A549 (cell line): ENCODE measurements around the gene ZCCHC10. TPM values are rescaled to one million over a fixed set of nuclear protein-coding genes. Genes with fewer than 3 reads are reported as not detected.
"Not testable (repeated sequence)": the region's sequence is repeated elsewhere in the genome, so short reads cannot be mapped to it uniquely, and the experiment has no call there.

Experiments
- ATAC-seq, 2 experiments: fragments of 200-7000 bp in 1 of 2; fragments of >200 bp in 1 of 2; cut with Nextera tagmentation in 1 of 2; cut with Tn5 transposase in 1 of 2; 3 replicates each; pipeline versions ENCODE4 v1.8.0 to v1.9.1; 2018 to 2020; ENCODE audit warnings: mild to moderate bottlenecking in 1 of 2, moderate library complexity in 1 of 2
- CTCF ChIA-PET: fragments of 300-600 bp; sonication (Branson Sonifier 250); formaldehyde crosslinking; extraction: SDS; loops from one replicate; lab custom pipeline; 2021; ENCODE audit warnings: antibody characterized with exemption, inconsistent platforms; lab: Yijun Ruan, JAX
- POLR2A ChIA-PET: fragments of 350-600 bp; formaldehyde crosslinking; extraction: SDS; loops from one replicate; lab custom pipeline; 2021; ENCODE audit warnings: antibody characterized with exemption, inconsistent platforms; lab: Yijun Ruan, JAX
- DNase-seq, 2 experiments: peaks; one replicate each; pipeline versions ENCODE4 v3.0.0 to v3.0.0-alpha.2; 2011 to 2016; ENCODE audit warnings: low read depth in 1 of 2, low spot score in 1 of 2
- FAIRE-seq: peaks from 2 replicates; lab custom pipeline; 2011; peaks lifted over from hg19 to GRCh38; lab: Jason Lieb, UNC
- H3K27ac ChIP-seq, 2 experiments: fragments of >200 bp; sonication (Bioruptor Twin); formaldehyde crosslinking; 3 replicates each; pipeline ENCODE4 v1.5.1; 2016 to 2017
- H3K4me1 ChIP-seq: fragments of >200 bp; sonication (Bioruptor Twin); formaldehyde crosslinking; 3 replicates; pipeline ENCODE4 v1.6.1; 2016
- H3K4me2 ChIP-seq: fragments of >200 bp; sonication (Bioruptor Twin); formaldehyde crosslinking; 3 replicates; pipeline ENCODE4 v1.6.1; 2016
- H3K4me3 ChIP-seq: fragments of >200 bp; sonication (Bioruptor Twin); formaldehyde crosslinking; 3 replicates; pipeline ENCODE4 v1.5.1; 2016
- H3K9me3 ChIP-seq: fragments of >200 bp; sonication (Bioruptor Twin); formaldehyde crosslinking; 3 replicates; pipeline ENCODE4 v1.6.1; 2016
- CBX2 ChIP-seq: fragments of 200-600 bp; sonication (generic); IDR thresholded peaks from 2 replicates; pipeline ENCODE4 v1.6.1; 2016; ENCODE audit warnings: low read depth, mild to moderate bottlenecking, borderline replicate concordance
- EP300 ChIP-seq, 2 experiments: fragments of >200 bp; sonication (Bioruptor Twin); formaldehyde crosslinking; IDR thresholded peaks; 2 replicates in 1 of 2; 3 replicates in 1 of 2; pipeline ENCODE4 v1.6.1; 2016 to 2017
- ESRRA ChIP-seq: fragments of 150-350 bp; IDR thresholded peaks from 2 replicates; pipeline ENCODE4 v1.6.1; 2014; ENCODE audit warnings: mild to moderate bottlenecking, low read length, borderline replicate concordance
- FOSB ChIP-seq: fragments of 250-450 bp; sonication (Bioruptor Pico); IDR thresholded peaks from 2 replicates; pipeline ENCODE4 v1.5.0; 2020; ENCODE audit warnings: mild to moderate bottlenecking, moderate library complexity
- FOSL2 ChIP-seq, 2 experiments: fragments of 450-650 bp in 1 of 2; fragments of >200 bp in 1 of 2; sonication (Bioruptor Twin) in 1 of 2; formaldehyde crosslinking; IDR thresholded peaks; 2 replicates each; pipeline versions ENCODE4 v1.5.0 to v1.6.1; 2016 to 2020; ENCODE audit warnings: mild to moderate bottlenecking in 1 of 2, moderate library complexity in 1 of 2
- HDAC2 ChIP-seq: fragments of 200-600 bp; sonication (generic); IDR thresholded peaks from 2 replicates; pipeline ENCODE4 v1.6.1; 2016
- HOXA7 ChIP-seq: fragments of 250-450 bp; sonication (Bioruptor Pico); IDR thresholded peaks from 2 replicates; pipeline ENCODE4 v1.5.0; 2020; ENCODE audit warnings: mild to moderate bottlenecking, moderate library complexity
- HOXB13 ChIP-seq: fragments of 250-450 bp; sonication (Bioruptor Pico); IDR thresholded peaks from 2 replicates; pipeline ENCODE4 v1.5.0; 2020; ENCODE audit warnings: low read depth, mild to moderate bottlenecking, moderate library complexity
- JUN ChIP-seq, 2 experiments: fragments of >200 bp; sonication (Bioruptor Twin); formaldehyde crosslinking; IDR thresholded peaks; 2 replicates in 1 of 2; 3 replicates in 1 of 2; pipeline ENCODE4 v1.6.1; 2016 to 2017
- JUNB ChIP-seq: fragments of >200 bp; sonication (Bioruptor Twin); formaldehyde crosslinking; IDR thresholded peaks from 2 replicates; pipeline ENCODE4 v1.6.1; 2016
- MYC ChIP-seq: IDR thresholded peaks from 2 replicates; pipeline ENCODE4 v1.6.1; 2012; ENCODE audit warnings: mild to moderate bottlenecking, inconsistent platforms, low read length, improper control_type of control experiment, borderline replicate concordance
- NPAS2 ChIP-seq: fragments of 250-450 bp; sonication (Bioruptor Pico); IDR thresholded peaks from 2 replicates; pipeline ENCODE4 v1.8.0; 2022; ENCODE audit warnings: mild to moderate bottlenecking, moderate library complexity, borderline replicate concordance
- NR3C1 ChIP-seq: fragments of >200 bp; sonication (Bioruptor Twin); formaldehyde crosslinking; IDR thresholded peaks from 3 replicates; pipeline ENCODE4 v1.6.1; 2017
- RNF2 ChIP-seq: fragments of 200-600 bp; sonication (generic); IDR thresholded peaks from 2 replicates; pipeline ENCODE4 v1.6.1; 2016; ENCODE audit warnings: low read depth, mild to moderate bottlenecking, antibody characterized with exemption, moderate library complexity, borderline replicate concordance
- TP53 ChIP-seq: fragments of 250-450 bp; sonication (Bioruptor Pico); IDR thresholded peaks from 2 replicates; pipeline ENCODE4 v1.5.0; 2021; ENCODE audit warnings: mild to moderate bottlenecking, moderate library complexity
- ZFP36 ChIP-seq: fragments of 450-650 bp; IDR thresholded peaks from 2 replicates; pipeline ENCODE4 v1.6.1; 2014; ENCODE audit warnings: borderline replicate concordance; ENCODE audit not compliant: partially characterized antibody
- ZSCAN20 ChIP-seq: fragments of 250-450 bp; sonication (Bioruptor Pico); IDR thresholded peaks from 2 replicates; pipeline ENCODE4 v1.8.0; 2022; ENCODE audit warnings: mild to moderate bottlenecking, moderate library complexity
- WGBS: methylation state at CpG from one replicate; pipeline ENCODE4 v1.1.6; 2017; ENCODE audit errors: missing lambda C conversion rate; 5-methylcytosine and 5-hydroxymethylcytosine counted together
- polyA plus RNA-seq, 4 experiments: library from polyadenylated mRNA; depleted of rRNA in 3 of 4; stranded (reverse); fragments of >200 nt; fragmentation: RNase III in 1 of 4; extraction: RNeasy Plus Mini Kit Qiagen cat#74134 plus additional on column Dnase treatment in 1 of 4; gene quantifications; 2 replicates in 3 of 4; 3 replicates in 1 of 4; pipeline ENCODE4 v1.2.3, GENCODE V29; 2011 to 2017
- TF ChIP-seq, protein P1 (sequence below): fragments of 150-350 bp; IDR thresholded peaks from 2 replicates; pipeline ENCODE4 v1.6.1; 2014; ENCODE audit warnings: low read depth, mild to moderate bottlenecking, low read length
- TF ChIP-seq, protein P2 (sequence below): IDR thresholded peaks from 2 replicates; pipeline ENCODE4 v1.6.1; 2012
- TF ChIP-seq, protein P3 (sequence below): IDR thresholded peaks from 2 replicates; pipeline ENCODE4 v1.6.1; 2012
- TF ChIP-seq, protein P4 (sequence below): fragments of >200 bp; sonication (Bioruptor Twin); formaldehyde crosslinking; IDR thresholded peaks from 2 replicates; pipeline ENCODE4 v1.6.1; 2016

The ZCCHC10 gene
- polyA plus RNA-seq, 2 of the 4 experiments (the other 2 are of a cell fraction) = 28.3 to 45.7 TPM

DNA sequence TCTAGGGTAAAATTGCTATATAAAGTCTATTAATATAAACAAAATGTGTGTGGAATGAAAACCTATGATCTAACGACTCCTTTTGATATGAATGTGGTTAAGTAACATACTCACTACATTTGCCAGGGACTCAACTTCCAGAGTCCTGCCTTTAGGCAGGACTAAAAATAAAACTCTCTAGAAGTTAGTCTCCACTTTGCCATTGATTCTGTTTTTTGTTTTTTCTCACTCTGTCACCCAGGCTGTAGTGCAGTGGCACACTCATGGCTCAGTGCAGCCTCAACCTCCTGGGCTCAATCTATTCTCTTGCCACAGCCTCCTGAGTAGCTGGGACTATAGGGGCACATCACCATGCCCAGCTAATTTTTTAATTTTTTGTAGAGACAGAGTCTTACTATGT is 30.0 kb downstream of the ZCCHC10 start (continued):
- TF ChIP-seq, protein P1, sequence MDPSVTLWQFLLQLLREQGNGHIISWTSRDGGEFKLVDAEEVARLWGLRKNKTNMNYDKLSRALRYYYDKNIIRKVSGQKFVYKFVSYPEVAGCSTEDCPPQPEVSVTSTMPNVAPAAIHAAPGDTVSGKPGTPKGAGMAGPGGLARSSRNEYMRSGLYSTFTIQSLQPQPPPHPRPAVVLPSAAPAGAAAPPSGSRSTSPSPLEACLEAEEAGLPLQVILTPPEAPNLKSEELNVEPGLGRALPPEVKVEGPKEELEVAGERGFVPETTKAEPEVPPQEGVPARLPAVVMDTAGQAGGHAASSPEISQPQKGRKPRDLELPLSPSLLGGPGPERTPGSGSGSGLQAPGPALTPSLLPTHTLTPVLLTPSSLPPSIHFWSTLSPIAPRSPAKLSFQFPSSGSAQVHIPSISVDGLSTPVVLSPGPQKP = no peak
- no peak for TF ChIP-seq ZFP36
- TF ChIP-seq JUNB = no peak
- no peak for TF ChIP-seq HOXA7 (CRISPR knock-in tag)
- TF ChIP-seq RNF2 = no peak
- no peak for TF ChIP-seq NPAS2 (CRISPR knock-in tag)
- no peak for TF ChIP-seq CBX2

DNA sequence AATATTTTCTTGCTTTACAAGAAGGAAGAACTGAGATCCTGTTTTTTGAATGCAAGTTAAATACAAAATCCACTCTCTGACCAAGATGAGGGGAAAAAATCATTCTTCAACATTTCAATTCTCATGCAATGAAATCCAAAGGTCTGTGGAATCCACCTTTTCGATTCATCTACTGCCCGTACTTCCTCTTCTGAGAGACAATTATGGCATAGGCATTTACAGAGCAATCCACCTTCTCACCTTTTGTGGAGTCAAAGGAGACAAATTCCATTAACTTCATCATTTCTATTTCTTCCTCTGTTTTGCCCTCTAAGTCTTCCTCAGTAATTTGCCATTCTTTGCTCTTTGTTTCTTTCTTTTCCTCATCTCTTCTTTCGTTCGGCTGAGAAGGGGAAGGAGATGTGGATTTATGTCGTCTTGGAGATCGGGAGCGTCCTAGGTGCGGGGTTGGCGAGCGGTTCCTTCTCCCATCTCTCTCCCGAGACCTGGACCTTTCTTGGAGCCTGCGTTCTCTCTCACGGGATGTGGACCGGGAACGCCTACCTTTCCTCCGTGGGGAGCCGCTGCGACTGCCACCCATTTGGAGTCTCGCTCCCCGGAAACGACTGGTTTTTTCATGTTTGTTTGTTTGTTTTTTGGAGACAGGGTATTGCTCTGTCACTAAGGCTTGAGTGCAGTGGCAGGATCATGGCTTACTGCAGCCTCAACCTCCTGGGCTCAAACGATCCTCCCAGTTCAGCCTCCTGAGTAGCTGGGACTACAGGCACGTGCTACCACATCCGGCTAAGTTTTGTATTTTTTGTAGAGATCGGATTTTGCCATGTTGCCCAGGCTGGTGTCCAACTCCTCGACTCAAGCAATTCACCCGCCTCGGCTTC is 38.6 kb downstream of the ZCCHC10 start:
- Histone ChIP-seq H3K9me3 (no peaks in the 10 kb centered on the region), H3K4me1 (no peaks in the 10 kb centered on the region), H3K4me3 (no peak overlapping the region), H3K27ac (no peak overlapping the region), H3K4me2 (no peak overlapping the region)
- FAIRE-seq (no peak), DNase-seq (no peak), ATAC-seq (no peak)
- WGBS = 84% methylated on average over 28 of the region's 28 CpGs
- CTCF ChIA-PET = no interaction called here
- TF ChIP-seq JUN (IDR thresholded peaks at IDR 0.05) (no peak), HOXA7 (CRISPR knock-in tag) (no peak), NR3C1 (no peak), ZSCAN20 (CRISPR knock-in tag) (no peak), FOSL2 (IDR thresholded peaks at IDR 0.05) (no peak), FOSL2 (CRISPR knock-in tag; IDR thresholded peaks at IDR 0.05) (no peak), FOSB (CRISPR knock-in tag) (no peak), ZFP36 (no peak), ESRRA (no peak), HOXB13 (CRISPR knock-in tag) (no peak), HDAC2 (no peak), TP53 (CRISPR knock-in tag) (no peak), EP300 (IDR thresholded peaks at IDR 0.05) (no peak), MYC (no peak)
- TF ChIP-seq, protein P2, sequence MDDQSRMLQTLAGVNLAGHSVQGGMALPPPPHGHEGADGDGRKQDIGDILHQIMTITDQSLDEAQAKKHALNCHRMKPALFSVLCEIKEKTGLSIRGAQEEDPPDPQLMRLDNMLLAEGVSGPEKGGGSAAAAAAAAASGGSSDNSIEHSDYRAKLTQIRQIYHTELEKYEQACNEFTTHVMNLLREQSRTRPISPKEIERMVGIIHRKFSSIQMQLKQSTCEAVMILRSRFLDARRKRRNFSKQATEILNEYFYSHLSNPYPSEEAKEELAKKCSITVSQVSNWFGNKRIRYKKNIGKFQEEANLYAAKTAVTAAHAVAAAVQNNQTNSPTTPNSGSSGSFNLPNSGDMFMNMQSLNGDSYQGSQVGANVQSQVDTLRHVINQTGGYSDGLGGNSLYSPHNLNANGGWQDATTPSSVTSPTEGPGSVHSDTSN = no peak
- TF ChIP-seq, protein P3, sequence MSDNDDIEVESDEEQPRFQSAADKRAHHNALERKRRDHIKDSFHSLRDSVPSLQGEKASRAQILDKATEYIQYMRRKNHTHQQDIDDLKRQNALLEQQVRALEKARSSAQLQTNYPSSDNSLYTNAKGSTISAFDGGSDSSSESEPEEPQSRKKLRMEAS = no peak
- TF ChIP-seq, protein P4, sequence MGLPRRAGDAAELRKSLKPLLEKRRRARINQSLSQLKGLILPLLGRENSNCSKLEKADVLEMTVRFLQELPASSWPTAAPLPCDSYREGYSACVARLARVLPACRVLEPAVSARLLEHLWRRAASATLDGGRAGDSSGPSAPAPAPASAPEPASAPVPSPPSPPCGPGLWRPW = no peak
- POLR2A ChIA-PET = no interaction called here

DNA sequence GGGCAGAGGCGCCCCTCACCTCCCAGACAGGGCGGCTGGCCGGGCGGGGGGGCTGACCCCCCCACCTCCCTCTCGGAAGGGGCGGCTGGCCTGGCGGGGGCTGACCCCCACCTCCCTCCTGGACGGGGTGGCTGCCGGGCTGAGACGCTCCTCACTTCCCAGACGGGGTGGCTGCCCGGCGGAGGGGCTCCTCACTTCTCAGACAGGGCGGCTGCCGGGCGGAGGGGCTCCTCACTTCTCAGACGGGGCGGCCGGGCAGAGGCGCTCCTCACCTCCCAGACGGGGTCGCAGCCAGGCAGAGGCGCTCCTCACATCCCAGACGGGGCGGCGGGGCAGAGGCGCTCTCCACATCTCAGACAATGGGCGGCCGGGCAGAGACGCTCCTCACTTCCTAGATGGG is 43.4 kb downstream of the ZCCHC10 start:
- DNase-seq, H3K4me2 ChIP-seq, H3K4me1 ChIP-seq, POLR2A ChIA-PET, FAIRE-seq, H3K9me3 ChIP-seq, H3K4me3 ChIP-seq, ATAC-seq, H3K27ac ChIP-seq, CTCF ChIA-PET: not testable (repeated sequence)
- WGBS = 94% methylated on average over 10 of the region's 30 CpGs
